K562 (cell line): ENCODE data around the gene UGT1A5. TPM values are rescaled to one million over a fixed set of nuclear protein-coding genes. Genes with fewer than 3 reads are reported as not detected.

Experiments used
- ATAC-seq: fragments of 200-7000 bp; cut with Tn5 transposase; 3 replicates; pipeline ENCODE4 v1.9.1; 2020; ENCODE audit warnings: moderate library complexity
- BruUV-seq: library from RNA; stranded (reverse); fragments of 400-500 nt; replicated peaks from 2 replicates; lab custom pipeline; 2021; lab: Mats Ljungman, UMichigan
- CTCF ChIA-PET: fragments of 300-600 bp; formaldehyde crosslinking; extraction: SDS; loops from one replicate; lab custom pipeline; 2021; ENCODE audit warnings: low intra/inter-chr PET ratio; lab: Yijun Ruan, JAX
- POLR2A ChIA-PET: fragments of 300-600, 350-650 bp; sonication (Branson Sonifier 250); formaldehyde crosslinking; extraction: SDS; loops from one replicate; lab custom pipeline; 2021; ENCODE audit warnings: antibody characterized with exemption, inconsistent platforms; lab: Yijun Ruan, JAX
- DNase-seq, 4 experiments: peaks; one replicate each; pipeline versions ENCODE4 v3.0.0 to v3.0.0-alpha.2; 2011 to 2018; ENCODE audit warnings: low spot score in 3 of 4, mixed read lengths in 3 of 4; ENCODE audit errors: extremely low read depth in 1 of 4
- FAIRE-seq: peaks from 2 replicates; lab custom pipeline; 2011; peaks lifted over from hg19 to GRCh38; lab: Jason Lieb, UNC
- H2AFZ ChIP-seq: 2 replicates; pipeline ENCODE4 v1.6.0; 2011; ENCODE audit warnings: low read depth, low read length, control low read depth, inconsistent platforms
- H3K27ac ChIP-seq: fragments of 200-600 bp; 3 replicates; pipeline ENCODE4 v1.8.0; 2011; ENCODE audit warnings: low read depth, mild to moderate bottlenecking, control low read depth, inconsistent platforms, low read length, moderate library complexity, mixed read lengths; ENCODE audit errors: extremely low read depth
- H3K27me3 ChIP-seq, 2 experiments: fragments of 300-600 bp in 1 of 2; 2 replicates in 1 of 2; 3 replicates in 1 of 2; pipeline versions ENCODE4 v1.6.0 to v1.8.0; 2011; ENCODE audit warnings: inconsistent platforms in 2 of 2, low read length in 2 of 2, mild to moderate bottlenecking in 1 of 2, mixed read lengths in 1 of 2, moderate library complexity in 1 of 2; ENCODE audit not compliant: control insufficient read depth in 2 of 2, insufficient read depth in 2 of 2
- H3K36me3 ChIP-seq: fragments of 300-600 bp; 3 replicates; pipeline ENCODE4 v1.8.0; 2011; ENCODE audit warnings: mild to moderate bottlenecking, low read length, inconsistent platforms; ENCODE audit not compliant: control insufficient read depth, insufficient read depth
- H3K4me1 ChIP-seq, 2 experiments: fragments of 200-600 bp in 1 of 2; replicated peaks in 1 of 2; 2 replicates in 1 of 2; 3 replicates in 1 of 2; pipeline versions ENCODE4 v1.5.1 to v1.8.0; 2011; ENCODE audit warnings: inconsistent platforms in 2 of 2, low read length in 2 of 2, mild to moderate bottlenecking in 1 of 2, mixed read lengths in 1 of 2, moderate library complexity in 1 of 2; ENCODE audit not compliant: control insufficient read depth in 2 of 2, insufficient read depth in 2 of 2
- H3K4me2 ChIP-seq: 2 replicates; pipeline ENCODE4 v1.6.1; 2011; ENCODE audit warnings: low read length, control low read depth, inconsistent platforms, mixed read lengths; ENCODE audit not compliant: insufficient read depth
- H3K4me3 ChIP-seq: fragments of 200-600 bp; sonication (generic), shearing (Covaris generic); 2 replicates; pipeline ENCODE4 v1.5.1; 2016; ENCODE audit warnings: control low read depth, inconsistent platforms
- H3K79me2 ChIP-seq: fragments of 200-600 bp; 3 replicates; pipeline ENCODE4 v1.8.0; 2011; ENCODE audit warnings: low read length, inconsistent platforms; ENCODE audit not compliant: control insufficient read depth, insufficient read depth
- H3K9ac ChIP-seq, 2 experiments: 2 replicates each; pipeline versions ENCODE4 v1.6.0 to v1.6.1; 2011; ENCODE audit warnings: low read depth in 2 of 2, low read length in 2 of 2, control low read depth in 1 of 2, inconsistent platforms in 1 of 2, mild to moderate bottlenecking in 1 of 2, mixed read lengths in 1 of 2; ENCODE audit not compliant: insufficient read depth in 1 of 2
- H3K9me1 ChIP-seq: one replicate; pipeline ENCODE4 v1.6.0; 2011; ENCODE audit warnings: inconsistent platforms, mild to moderate bottlenecking, low read length, moderate library complexity; ENCODE audit not compliant: control insufficient read depth, insufficient read depth
- H3K9me3 ChIP-seq: replicated peaks from 2 replicates; pipeline ENCODE4 v1.5.1; 2011; ENCODE audit warnings: low read depth, low read length, inconsistent platforms; ENCODE audit not compliant: control insufficient read depth, insufficient read depth
- H4K20me1 ChIP-seq: replicated peaks from 2 replicates; pipeline ENCODE4 v1.6.1; 2011; ENCODE audit warnings: low read length, inconsistent platforms, mixed read lengths; ENCODE audit not compliant: control insufficient read depth, insufficient read depth
- FOS ChIP-seq: IDR thresholded peaks from 3 replicates; pipeline ENCODE4 v1.6.1; 2011; ENCODE audit not compliant: insufficient read length; ENCODE audit errors: extremely low read depth
- GATAD2B ChIP-seq: fragments of 450-650 bp; IDR thresholded peaks from 2 replicates; pipeline ENCODE4 v1.6.1; 2017; ENCODE audit warnings: mild to moderate bottlenecking, borderline replicate concordance
- HCFC1 ChIP-seq: IDR thresholded peaks from 2 replicates; pipeline ENCODE4 v1.6.1; 2012; ENCODE audit warnings: low read depth, low read length, improper control_type of control experiment
- RAD51 ChIP-seq: fragments of 450-650 bp; IDR thresholded peaks from 2 replicates; pipeline ENCODE4 v1.7.1; 2016; ENCODE audit warnings: low read depth, mild to moderate bottlenecking, borderline replicate concordance
- RFX1 ChIP-seq: fragments of 450-650 bp; IDR thresholded peaks from 2 replicates; pipeline ENCODE4 v1.6.1; 2016; ENCODE audit warnings: mild to moderate bottlenecking, moderate library complexity
- SIX5 ChIP-seq, 2 experiments: IDR thresholded peaks; 2 replicates each; pipeline ENCODE4 v1.6.1; 2011; ENCODE audit warnings: low read length in 2 of 2, borderline replicate concordance in 1 of 2, low read depth in 1 of 2, mild to moderate bottlenecking in 1 of 2, moderate library complexity in 1 of 2; ENCODE audit not compliant: insufficient read depth in 1 of 2
- TGIF2 ChIP-seq: sonication (generic); formaldehyde crosslinking; IDR thresholded peaks from 2 replicates; pipeline ENCODE4 v1.8.1; 2022; ENCODE audit warnings: mild to moderate bottlenecking, missing genetic modification reagents, moderate library complexity
- USF1 ChIP-seq: sonication (generic); formaldehyde crosslinking; IDR thresholded peaks from 2 replicates; pipeline ENCODE4 v1.9.0; 2022; ENCODE audit warnings: mild to moderate bottlenecking, missing genetic modification reagents
- USF2 ChIP-seq: sonication (generic); formaldehyde crosslinking; IDR thresholded peaks from 2 replicates; pipeline ENCODE4 v1.5.0; 2020; ENCODE audit warnings: missing genetic modification reagents
- ZNF143 ChIP-seq: sonication (generic); formaldehyde crosslinking; IDR thresholded peaks from 2 replicates; pipeline ENCODE4 v1.9.0; 2022; ENCODE audit warnings: mild to moderate bottlenecking, missing genetic modification reagents
- ZNF274 ChIP-seq: IDR thresholded peaks from 2 replicates; pipeline ENCODE4 v1.6.1; 2011; ENCODE audit warnings: low read depth, mild to moderate bottlenecking, low read length, moderate library complexity, borderline replicate concordance
- ZNF445 ChIP-seq: fragments of 250-450 bp; sonication (Bioruptor Pico); IDR thresholded peaks from 2 replicates; pipeline ENCODE4 v1.4.0; 2020; ENCODE audit warnings: low read depth, mild to moderate bottlenecking, moderate library complexity
- WGBS: fragments of 100-300 bp; shearing (Covaris generic); methylation state at CpG from one replicate; pipeline ENCODE4 v1.1.6; 2016; ENCODE audit warnings: low coverage, mixed read lengths; ENCODE audit not compliant: insufficient coverage; ENCODE audit errors: missing lambda C conversion rate; 5-methylcytosine and 5-hydroxymethylcytosine counted together
- in situ Hi-C: fragments of 300-500 bp; cut with MboI; formaldehyde crosslinking; loops from 4 replicates; pipeline ENCODE4 v1.15.0; 2018; ENCODE audit warnings: inconsistent platforms, mixed read lengths
- intact Hi-C: fragments of 100-400 bp; cut with micrococcal nuclease; formaldehyde crosslinking; loops from 2 replicates; pipeline ENCODE4 v1.14.2; 2022
- polyA plus RNA-seq, 8 experiments: library from polyadenylated mRNA; depleted of rRNA in 4 of 8; stranded (reverse) in 5 of 8; unstranded in 3 of 8; fragments of >200 nt; fragmentation: Nextera tagmentation in 2 of 8; fragmentation: Illumina TruSeq in 1 of 8; extraction: Ambion mirVana in 2 of 8; extraction: Trizol in 1 of 8; gene quantifications; 2 replicates each; pipeline versions ENCODE4 v1.2.1 to v1.2.3, GENCODE V29; 2011 to 2014; ENCODE audit warnings: inconsistent platforms in 1 of 8, missing spikeins in 1 of 8
- total RNA-seq, 7 experiments: library from RNA; depleted of rRNA in 6 of 7; stranded (reverse); fragments of >200 nt in 6 of 7; fragmentation: Illumina TruSeq in 2 of 7; extraction: Trizol in 2 of 7; gene quantifications; 2 replicates each; pipeline versions ENCODE4 v1.2.1 to v1.2.3, GENCODE V29; 2011 to 2021; ENCODE audit warnings: low replicate concordance in 1 of 7

UGT1A5 gene
- total and polyA plus RNA-seq, 9 of the 15 experiments (the other 6 are each of a cell fraction or from before 2014, with no cell fraction given): not detected

GRCh38 chr2:233814056-233814835, 101.5 kb downstream of the UGT1A5 start:
- ATAC-seq (peak; percentile 83), FAIRE-seq (peak; percentile 46), DNase-seq (peak in 3 of 4 experiments; percentile 31 to 53 (median 33))
- H4K20me1 ChIP-seq: no peaks in the 10 kb centered on the region
- in situ Hi-C loops (no loop called here), intact Hi-C loops (no loop called here)
- no peak overlapping the region for H3K4me2 ChIP-seq
- peaks cover 2 to 25% of the 10 kb centered on the region in 2 experiments; a peak in 3 of 5 replicates for H3K27me3 ChIP-seq
- BruUV-seq: no TSS peak
- 0% methylated on average over 1 of the region's 2 CpGs for WGBS
- no peaks in the 10 kb centered on the region for H3K36me3 ChIP-seq
- H2AFZ ChIP-seq: no peak overlapping the region
- ChIA-PET CTCF (no interaction called here), POLR2A (interaction anchor here (0.6 to 0.7 kb wide), 2 partner anchors 166 to 421 kb away, joined by 3 to 4 read pairs; no protein-coding TSS in a partner anchor)
- TF ChIP-seq USF1 (CRISPR knock-in tag) (peak; percentile 85), ZNF143 (peak; percentile 74), RAD51 (peak; percentile 67; the same call in 1 of the 2 replicates), RFX1 (peak; percentile 77), ZNF445 (CRISPR knock-in tag) (no peak), ZNF274 (no peak), USF2 (CRISPR knock-in tag) (peak; percentile 90), HCFC1 (peak; percentile 80), GATAD2B (no peak), TGIF2 (CRISPR knock-in tag) (no peak), SIX5 (IDR thresholded peaks at IDR 0.05; ENCODE audit: borderline replicate concordance in 1 of 2, insufficient read depth in 1 of 2, low read depth in 1 of 2, low read length in 2 of 2) (peak; percentile 45 to 51; a peak in 3 of 4 replicates), FOS (peak; percentile 6)
- H3K27ac ChIP-seq: no peak overlapping the region
- no peaks in the 10 kb centered on the region for H3K9me3 ChIP-seq
- no peak overlapping the region for H3K9ac ChIP-seq
- H3K79me2 ChIP-seq: no peaks in the 10 kb centered on the region
- no peaks in the 10 kb centered on the region; a peak in 1 of 5 replicates for H3K4me1 ChIP-seq
- H3K9me1 ChIP-seq: no peaks in the 10 kb centered on the region
- H3K4me3 ChIP-seq: no peak overlapping the region
